ENCODE data around the gene SVOP. TPM values are rescaled to one million over a fixed set of nuclear protein-coding genes. Genes with fewer than 3 reads are reported as not detected.

SVOP gene
- total RNA-seq, 4 donors from 2014 or later = 0.07 to 0.13 (median 0.08) TPM; not detected in 1

DNA sequence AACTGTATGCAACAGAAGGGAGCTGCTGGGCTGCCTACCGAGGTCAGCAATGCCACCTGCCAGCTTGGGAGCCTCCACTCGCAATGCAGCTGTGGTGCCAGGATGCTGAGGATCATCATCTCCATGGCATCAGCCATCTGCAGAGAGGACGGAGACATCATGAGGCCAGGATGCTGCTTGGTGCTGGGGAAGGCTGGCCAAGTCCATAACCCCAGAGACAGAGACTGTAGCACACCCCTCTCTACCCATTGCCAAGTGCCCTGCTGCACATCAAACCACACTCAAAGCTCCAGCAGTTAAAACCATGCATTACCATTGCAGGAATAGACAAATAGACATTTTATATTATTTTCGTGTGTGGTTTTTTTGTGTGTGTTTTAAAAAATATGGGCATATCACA, 43.5 kb downstream of the SVOP start:
- Histone ChIP-seq H3K27me3 (peaks cover 9% of the 10 kb centered on the region), H3K4me1 (no peaks in the 10 kb centered on the region), H3K4me3 (no peak overlapping the region), H3K36me3 (no peaks in the 10 kb centered on the region), H3K9me3 (no peaks in the 10 kb centered on the region), H3K27ac (no peak overlapping the region)
- 50 to 62% methylated on average over 1 of the region's 4 CpGs for WGBS, 2 donors (ENCODE audit: low coverage in 1 of 2)
- TF ChIP-seq, protein P1, sequence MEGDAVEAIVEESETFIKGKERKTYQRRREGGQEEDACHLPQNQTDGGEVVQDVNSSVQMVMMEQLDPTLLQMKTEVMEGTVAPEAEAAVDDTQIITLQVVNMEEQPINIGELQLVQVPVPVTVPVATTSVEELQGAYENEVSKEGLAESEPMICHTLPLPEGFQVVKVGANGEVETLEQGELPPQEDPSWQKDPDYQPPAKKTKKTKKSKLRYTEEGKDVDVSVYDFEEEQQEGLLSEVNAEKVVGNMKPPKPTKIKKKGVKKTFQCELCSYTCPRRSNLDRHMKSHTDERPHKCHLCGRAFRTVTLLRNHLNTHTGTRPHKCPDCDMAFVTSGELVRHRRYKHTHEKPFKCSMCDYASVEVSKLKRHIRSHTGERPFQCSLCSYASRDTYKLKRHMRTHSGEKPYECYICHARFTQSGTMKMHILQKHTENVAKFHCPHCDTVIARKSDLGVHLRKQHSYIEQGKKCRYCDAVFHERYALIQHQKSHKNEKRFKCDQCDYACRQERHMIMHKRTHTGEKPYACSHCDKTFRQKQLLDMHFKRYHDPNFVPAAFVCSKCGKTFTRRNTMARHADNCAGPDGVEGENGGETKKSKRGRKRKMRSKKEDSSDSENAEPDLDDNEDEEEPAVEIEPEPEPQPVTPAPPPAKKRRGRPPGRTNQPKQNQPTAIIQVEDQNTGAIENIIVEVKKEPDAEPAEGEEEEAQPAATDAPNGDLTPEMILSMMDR (IDR thresholded peaks at IDR 0.05) = no peak
- TF ChIP-seq POLR2AphosphoS5 (IDR thresholded peaks at IDR 0.05) = no peak
- TF ChIP-seq POLR2A (IDR thresholded peaks at IDR 0.05) = no peak
- TF ChIP-seq EP300 (IDR thresholded peaks at IDR 0.05) = no peak
- no peak for ATAC-seq

DNA sequence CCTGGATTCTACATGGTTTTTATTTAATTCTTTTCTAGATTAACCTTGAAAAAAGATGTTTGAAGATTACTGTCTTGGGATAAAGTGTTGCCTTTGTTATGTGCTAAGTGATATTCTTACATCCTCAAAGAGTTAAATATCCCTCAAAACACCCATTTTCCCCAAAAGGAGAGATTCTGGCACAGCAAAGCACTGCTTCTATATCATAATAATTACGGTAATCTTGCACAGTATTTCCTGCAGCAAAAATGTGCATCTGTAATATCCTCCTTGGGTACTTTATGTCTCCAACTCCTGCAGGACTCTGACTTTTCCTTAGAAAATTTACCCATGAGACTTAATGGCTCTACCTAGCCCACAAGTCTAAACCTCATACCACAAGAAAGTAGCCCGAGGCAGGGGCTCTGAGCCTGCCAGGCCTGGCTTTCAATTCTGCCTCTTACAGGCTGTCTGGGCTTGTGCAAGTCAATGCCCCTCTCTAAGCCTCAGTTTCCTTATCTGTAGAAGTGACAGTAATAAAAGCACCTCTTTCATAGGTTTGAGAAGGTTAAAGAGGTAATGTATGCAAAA, 45.8 kb downstream of the SVOP start:
- TF ChIP-seq POLR2A (IDR thresholded peaks at IDR 0.05) (no peak), EP300 (IDR thresholded peaks at IDR 0.05) (no peak), POLR2AphosphoS5 (IDR thresholded peaks at IDR 0.05) (no peak)
- TF ChIP-seq, protein P1 (IDR thresholded peaks at IDR 0.05) = no peak
- Histone ChIP-seq H3K4me1 (no peaks in the 10 kb centered on the region), H3K27me3 (peaks cover 24% of the 10 kb centered on the region), H3K9me3 (no peaks in the 10 kb centered on the region), H3K27ac (no peak overlapping the region), H3K36me3 (no peaks in the 10 kb centered on the region), H3K4me3 (no peak overlapping the region)
- no peak for ATAC-seq
- 36 to 65% methylated on average over 1 to 2 of the region's 2 CpGs for WGBS, 2 donors (ENCODE audit: low coverage in 1 of 2)

DNA sequence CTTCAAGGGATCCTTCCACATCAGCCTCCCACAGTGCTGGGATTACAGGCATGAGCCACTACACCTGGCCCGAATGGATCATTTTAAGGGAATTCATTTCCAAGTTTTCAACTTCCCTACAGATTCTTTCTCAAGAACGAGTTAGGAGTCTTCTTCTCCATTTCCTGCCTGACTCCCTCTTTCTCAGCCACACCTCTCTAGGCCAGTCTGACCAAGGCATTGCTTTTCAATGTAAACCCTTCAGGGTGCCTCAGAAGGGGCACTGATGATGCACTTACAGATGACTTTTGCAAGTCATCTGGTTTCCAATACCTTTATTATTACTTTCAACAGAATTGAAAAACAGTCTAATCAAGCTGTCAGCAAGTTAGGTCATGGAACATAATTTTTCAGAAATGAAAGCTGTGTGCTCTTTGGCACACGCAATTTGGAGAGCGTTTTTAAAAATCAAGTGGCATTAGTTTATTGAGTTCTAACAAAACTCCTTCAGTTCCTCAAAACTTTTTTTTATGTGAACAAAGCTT, 47.2 kb downstream of the SVOP start:
- Histone ChIP-seq H3K9me3 (no peaks in the 10 kb centered on the region), H3K4me1 (no peaks in the 10 kb centered on the region), H3K36me3 (no peaks in the 10 kb centered on the region), H3K27me3 (peaks cover 35% of the 10 kb centered on the region), H3K4me3 (no peak overlapping the region), H3K27ac (no peak overlapping the region)
- TF ChIP-seq POLR2AphosphoS5 (IDR thresholded peaks at IDR 0.05) (no peak), EP300 (IDR thresholded peaks at IDR 0.05) (no peak), POLR2A (IDR thresholded peaks at IDR 0.05) (no peak)
- TF ChIP-seq, protein P1 (IDR thresholded peaks at IDR 0.05) = no peak
- 48 to 49% methylated on average over 4 of the region's 4 CpGs for WGBS, 2 donors (ENCODE audit: low coverage in 1 of 2)
- no peak for ATAC-seq

DNA sequence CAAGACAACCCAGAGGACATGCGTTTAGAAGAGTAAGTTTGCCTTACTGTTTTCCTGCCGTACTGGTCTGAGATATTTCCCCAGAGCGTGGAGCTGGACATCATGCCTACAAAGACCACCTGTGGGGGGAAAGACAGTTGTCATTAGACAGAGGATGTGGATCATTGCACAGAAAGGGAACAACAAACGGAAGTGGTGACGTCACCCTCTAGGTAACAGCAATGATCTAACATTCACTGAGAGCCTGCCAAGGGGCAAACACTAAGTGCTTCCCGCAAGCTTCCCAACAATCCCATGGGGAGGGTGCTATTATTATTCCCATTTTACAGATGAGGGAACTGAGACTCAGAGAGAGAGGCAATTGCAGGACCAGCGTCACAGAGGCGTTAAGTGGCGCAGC, 48.5 kb downstream of the SVOP start:
- H3K36me3 ChIP-seq = no peaks in the 10 kb centered on the region
- TF ChIP-seq EP300 (IDR thresholded peaks at IDR 0.05) = no peak
- TF ChIP-seq, protein P1 (IDR thresholded peaks at IDR 0.05) = no peak
- TF ChIP-seq POLR2AphosphoS5 (IDR thresholded peaks at IDR 0.05) = no peak
- no peak for TF ChIP-seq POLR2A (IDR thresholded peaks at IDR 0.05)
- ATAC-seq = no peak
- no peak overlapping the region for H3K27ac ChIP-seq
- 60 to 62% methylated on average over 1 to 7 of the region's 9 CpGs for WGBS, 2 donors (ENCODE audit: low coverage in 1 of 2)
- H3K27me3 ChIP-seq = peaks cover 38% of the 10 kb centered on the region
- no peaks in the 10 kb centered on the region for H3K4me1 ChIP-seq
- no peaks in the 10 kb centered on the region for H3K9me3 ChIP-seq
- H3K4me3 ChIP-seq = no peak overlapping the region

DNA sequence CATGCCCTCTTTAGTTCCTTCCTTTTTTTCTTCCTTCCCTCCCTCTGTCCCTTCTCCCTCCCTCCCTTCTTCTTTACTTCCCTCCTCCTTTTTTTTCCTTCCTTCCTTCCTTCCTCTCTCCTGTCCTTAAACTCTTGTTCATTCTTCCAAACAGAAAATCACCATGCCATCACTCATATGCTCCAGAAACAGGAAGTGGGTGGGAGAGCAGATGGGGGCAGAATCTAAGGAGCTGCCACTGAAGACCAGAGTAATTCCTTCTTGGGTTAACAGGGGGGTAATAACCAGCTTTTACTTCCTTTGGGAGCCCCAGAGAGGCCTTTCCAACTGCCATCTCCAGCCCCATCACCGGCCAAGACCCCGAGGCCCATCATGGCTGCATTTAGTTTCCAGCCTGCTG, 51.2 kb downstream of the SVOP start:
- WGBS, 2 donors (ENCODE audit: low coverage in 1 of 2) = 79 to 90% methylated on average over 2 of the region's 2 CpGs
- no peak overlapping the region for H3K27ac ChIP-seq
- H3K36me3 ChIP-seq = no peaks in the 10 kb centered on the region
- H3K27me3 ChIP-seq = peaks cover 39% of the 10 kb centered on the region
- H3K4me1 ChIP-seq = no peaks in the 10 kb centered on the region
- ATAC-seq = no peak
- no peaks in the 10 kb centered on the region for H3K9me3 ChIP-seq
- TF ChIP-seq EP300 (IDR thresholded peaks at IDR 0.05) = no peak
- no peak for TF ChIP-seq POLR2A (IDR thresholded peaks at IDR 0.05)
- TF ChIP-seq, protein P1 (IDR thresholded peaks at IDR 0.05) = no peak
- no peak for TF ChIP-seq POLR2AphosphoS5 (IDR thresholded peaks at IDR 0.05)
- H3K4me3 ChIP-seq = no peak overlapping the region
